Stimulated activated CD8-positive, alpha-beta memory T cell treated with anti-CD3 and anti-CD28 coated beads, Interleukin-12 subunit alpha, Interleukin-12 subunit beta, amount 100 ng/mL, for 24 hours (primary cell): Measurements from ENCODE around the gene LRRC63.
"Not testable (repeated sequence)": the region's sequence is repeated elsewhere in the genome, so short reads cannot be mapped to it uniquely, and the experiment has no call there.

Experiments
- DNase-seq: peaks from one replicate; pipeline ENCODE4 v3.0.0-alpha.2; 2020; ENCODE audit errors: extremely low read depth

LRRC63 gene

DNA sequence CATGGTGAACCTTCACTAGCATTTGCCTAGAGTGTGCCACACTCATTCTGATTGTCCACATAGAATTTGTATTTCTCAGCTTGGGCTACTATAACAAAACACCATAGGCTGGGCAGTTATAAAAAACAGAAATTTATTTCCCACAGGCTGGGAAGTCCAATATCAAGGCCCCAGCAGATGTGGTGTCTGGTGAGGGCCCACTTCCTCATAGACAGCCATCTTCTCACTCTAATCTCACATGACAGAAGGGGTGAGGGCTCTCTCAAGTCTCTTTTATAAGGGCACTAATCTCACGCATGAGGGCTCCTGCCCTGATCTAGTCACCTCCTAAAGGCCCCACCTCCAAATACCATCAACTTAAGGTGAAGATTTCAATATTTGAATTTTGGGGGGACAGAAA, 53.6 kb downstream of the LRRC63 start:
- DNase-seq: no peak

DNA sequence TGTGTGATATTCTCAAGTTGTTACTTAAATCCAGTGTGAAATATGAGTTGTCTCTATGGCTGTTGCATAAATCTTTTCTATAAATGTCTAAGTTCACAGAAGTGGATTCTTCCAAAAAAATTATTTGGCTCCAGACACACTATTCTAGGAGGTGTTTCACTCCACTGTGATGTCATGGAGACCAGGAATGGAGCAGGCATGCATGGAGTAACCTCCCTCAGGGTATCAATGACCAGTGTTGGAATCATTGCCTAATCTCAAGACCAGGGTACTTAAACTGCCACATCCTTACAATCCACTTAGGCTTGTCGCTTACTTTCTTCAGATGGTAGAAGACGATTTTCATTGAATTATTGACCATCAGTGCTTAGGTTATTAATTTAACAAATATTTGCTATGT, 55.4 kb downstream of the LRRC63 start:
- DNase-seq: no peak

DNA sequence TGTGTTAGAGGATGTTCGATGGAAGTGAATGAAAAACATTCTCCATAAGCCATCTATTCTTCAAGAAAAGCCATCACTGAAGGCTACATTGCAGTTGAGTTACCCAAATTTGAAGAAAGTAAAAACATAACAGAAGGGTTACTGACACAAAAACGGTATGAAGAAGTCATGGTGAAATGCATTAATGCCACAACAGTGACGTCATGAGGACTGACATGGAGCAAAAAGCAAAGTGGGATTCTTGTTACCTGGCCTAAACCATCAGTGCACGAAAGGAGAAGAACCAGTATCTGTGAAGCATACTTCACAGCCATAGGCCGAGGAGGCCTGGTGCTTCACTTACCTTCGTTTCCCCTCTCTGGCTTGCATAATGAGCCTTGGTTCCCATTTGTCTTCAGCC, 58.7 kb downstream of the LRRC63 start:
- no peak for DNase-seq

DNA sequence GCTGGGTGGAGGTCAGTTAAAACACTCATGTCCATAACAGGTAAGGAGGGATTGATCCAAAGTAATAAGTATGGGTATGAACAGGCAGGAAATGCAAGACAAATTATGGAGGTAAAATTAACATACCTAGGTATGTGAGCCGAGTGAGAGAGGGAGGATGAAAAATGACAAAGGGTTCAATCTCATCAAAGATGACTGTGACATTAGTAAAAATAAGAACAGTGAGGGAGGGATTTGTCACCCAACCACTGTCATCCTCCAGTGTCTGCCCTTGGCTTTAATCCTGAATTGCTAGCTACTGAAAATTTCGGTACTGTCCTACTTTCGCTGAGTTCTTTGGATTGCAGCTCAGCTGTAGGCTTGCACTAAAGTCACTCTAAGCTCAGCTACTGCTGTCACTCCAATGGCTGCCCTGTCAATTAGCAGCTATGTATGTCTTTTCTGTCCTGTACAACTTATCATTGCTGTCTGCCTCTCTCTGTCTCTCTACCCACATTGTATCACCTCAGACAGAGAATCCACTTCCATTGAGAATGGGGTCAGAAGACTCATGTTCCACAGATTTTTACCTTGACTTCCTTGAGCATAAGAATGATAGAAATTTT, 62.5 kb downstream of the LRRC63 start:
- DNase-seq: no peak

DNA sequence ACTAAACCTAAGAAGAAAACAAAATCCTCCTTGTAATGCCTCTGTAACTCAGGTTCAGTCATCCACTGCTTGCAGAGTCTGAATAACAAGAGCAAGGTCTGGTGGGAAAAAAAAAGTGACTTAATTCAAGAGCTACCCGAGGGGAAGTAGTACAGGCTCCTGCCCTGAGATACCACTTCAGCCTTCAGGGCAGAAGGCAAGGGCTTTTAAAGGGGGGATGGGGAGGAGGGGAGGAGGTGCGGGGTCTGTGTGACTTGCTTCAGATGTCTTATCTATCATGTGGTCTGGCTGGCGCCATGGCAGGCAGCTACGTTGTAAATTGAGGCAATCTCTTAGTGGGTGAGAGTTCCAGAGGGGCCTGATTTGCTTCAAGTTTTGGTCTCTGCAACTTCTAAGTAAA, 66.7 kb downstream of the LRRC63 start:
- no peak for DNase-seq

DNA sequence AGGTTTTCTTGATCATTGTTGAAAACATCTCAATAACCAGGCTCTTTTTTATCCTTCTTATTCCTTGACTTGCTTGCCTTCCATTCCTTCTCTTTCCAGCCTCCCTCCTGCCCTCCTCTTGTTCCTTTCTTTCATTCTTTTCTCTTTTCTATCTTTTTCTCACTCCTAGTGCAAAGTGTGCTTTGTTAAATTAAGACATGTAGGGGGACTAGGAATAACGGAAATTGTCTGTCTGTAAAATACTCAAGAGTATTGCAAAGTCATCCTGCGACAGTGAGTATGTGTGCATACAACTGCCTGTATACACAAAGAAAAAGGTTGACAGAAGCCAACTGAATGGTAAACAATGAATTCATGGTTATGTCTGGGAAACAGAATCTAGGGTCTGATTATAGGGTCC, 70.1 kb downstream of the LRRC63 start:
- DNase-seq: no peak

DNA sequence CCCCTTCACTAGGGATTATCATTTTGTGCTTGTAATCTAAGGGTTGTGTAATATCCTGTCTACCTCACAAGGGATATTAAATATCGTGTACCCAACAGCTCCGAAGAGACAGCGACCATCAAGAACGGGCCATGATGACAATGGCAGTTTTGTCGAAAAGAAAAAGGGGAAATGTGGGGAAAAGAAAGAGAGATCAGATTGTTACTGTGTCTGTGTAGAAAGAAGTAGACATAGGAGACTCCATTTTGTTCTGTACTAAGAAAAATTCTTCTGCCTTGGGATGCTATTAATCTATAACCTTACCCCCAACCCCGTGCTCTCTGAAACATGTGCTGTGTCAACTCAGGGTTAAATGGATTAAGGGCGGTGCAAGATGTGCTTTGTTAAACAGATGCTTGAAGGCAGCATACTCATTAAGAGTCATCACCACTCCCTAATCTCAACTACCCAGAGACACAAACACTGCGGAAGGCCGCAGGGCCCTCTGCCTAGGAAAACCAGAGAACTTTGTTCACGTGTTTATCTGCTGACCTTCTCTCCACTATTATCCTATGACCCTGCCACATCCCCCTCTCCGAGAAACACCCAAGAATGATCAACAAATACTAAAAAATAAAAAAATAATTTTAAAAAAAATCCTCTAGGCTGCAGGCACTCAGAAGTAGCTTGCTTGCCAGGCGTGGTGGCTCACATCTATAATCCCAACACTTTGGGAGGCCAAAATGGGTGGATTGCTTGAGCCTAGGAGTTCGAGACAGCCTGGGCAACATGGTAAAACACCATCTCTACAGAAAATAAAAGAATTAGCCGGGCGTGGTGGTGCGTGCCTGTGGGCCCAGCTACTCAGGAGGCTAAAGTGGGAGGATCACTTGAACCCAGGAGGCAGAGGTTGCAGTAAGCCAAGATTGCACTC, 72.4 kb downstream of the LRRC63 start:
- not testable (repeated sequence) for DNase-seq

DNA sequence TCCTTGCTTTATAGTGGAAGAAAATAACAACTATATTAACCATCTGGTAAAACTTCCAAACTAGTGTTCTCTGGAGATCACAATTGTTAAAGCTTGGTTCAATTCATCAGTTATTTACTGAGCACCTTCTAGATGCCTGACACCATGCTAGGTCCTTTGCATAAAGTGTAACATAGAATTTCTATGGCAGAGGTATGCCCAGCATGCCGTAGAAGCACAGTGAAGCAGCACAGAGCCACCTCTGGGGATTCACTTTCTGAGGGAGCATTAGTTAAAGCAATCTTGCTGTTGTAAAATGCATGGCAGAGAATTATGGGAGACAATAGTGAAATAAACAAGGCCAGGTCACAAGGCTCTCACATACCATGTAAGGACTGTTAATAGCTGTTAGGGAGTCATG, 75.2 kb downstream of the LRRC63 start:
- DNase-seq: no peak

DNA sequence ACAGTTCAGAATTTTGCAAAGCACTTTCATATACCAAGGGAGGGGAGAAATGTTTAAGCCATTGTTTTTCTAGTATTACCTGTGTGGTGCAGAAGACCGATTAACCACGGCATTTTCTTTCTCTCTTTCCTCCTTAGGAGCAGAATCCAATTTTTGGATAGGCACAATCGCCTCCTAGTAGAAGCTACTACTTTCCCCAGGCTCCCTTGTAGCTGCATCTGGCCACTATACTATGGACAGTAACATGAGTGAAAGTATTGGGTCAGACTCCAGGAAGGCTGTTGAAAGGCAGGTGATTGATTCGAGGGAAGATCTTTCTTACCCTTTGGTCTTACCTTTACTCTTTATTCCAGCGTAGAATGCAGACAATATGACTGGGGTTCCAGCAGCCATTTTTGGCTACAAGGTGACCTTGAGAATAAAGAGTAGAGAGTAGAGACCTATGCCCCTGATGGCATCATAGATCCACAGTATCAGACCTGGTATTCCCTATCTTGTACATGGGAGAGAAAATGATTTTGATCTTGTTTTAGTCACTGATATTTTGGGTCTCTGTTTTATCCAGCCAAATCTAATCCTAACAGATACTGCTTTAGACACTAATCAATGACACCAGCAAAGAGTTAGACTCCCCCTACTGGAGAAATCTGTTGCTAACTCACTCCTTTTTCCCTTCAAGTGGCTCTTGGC, 77.0 kb downstream of the LRRC63 start:
- DNase-seq: no peak

DNA sequence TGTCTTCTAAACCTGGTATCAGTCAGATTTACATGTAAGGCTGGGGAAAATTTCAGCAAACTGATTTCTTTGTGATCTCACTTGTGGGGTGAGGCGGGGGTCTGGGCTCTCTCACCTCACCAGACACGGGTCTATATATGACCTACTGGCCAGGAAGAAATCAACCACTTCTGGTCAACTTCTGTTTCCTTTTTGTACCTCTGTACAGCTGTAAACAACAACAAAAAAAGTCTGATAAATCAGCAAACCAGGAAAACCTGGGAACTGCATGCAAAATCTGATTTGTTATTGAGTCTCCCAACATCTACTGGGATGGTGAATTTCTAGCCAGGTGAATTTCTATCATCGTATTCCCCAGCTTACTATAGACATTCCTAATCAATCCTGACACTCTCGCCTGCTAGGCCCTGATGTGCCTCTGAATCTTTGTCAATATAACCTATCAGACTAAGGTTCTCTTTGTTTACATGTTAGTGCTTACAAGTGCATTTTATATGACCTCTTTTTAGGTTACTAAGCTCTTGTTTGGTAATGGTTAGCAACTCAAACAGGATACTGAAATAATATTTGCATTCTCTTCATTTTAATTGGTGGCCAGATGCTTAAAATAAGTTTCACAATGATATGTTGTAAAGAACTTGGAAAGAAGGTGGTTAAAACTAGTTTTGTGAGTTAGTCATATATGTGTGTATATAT, 77.7 kb downstream of the LRRC63 start:
- DNase-seq: no peak

DNA sequence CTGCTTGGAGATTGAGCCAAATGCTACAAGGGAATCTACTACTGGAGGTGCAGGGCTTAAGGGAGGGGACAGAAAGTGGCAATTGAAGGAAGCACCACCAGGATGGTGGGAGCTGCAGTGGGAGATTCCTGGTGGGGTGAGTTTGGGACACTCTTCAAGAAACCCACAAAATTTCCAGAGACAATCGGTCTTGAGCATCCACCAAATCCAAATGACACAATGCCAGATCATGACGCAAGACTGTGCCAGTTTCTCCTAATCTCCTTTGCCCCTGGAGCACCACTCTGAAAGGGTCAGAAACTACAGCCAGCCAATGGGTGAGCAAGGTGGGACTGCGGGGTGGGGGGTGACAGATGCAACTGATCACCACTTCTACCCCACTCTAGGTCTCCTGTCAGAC, 78.7 kb downstream of the LRRC63 start:
- DNase-seq: no peak

DNA sequence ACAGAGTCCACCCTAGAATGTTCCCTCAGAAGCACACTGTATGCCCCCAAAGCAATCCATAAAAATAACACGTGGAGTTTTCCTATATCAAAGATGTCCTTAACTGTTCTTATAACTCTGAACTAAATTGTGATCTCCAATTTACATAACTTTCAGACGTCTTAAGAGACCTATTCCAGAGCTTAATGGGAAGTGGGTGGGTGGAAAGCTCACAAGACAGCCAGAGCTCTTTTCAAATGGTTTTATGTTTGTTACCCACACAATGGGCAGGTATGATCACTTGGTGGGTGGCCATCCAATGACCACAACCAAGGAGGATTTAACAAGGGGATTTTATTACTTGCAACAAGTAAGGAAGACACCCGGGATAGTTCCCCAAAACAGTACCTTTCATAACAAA, 81.7 kb downstream of the LRRC63 start:
- no peak for DNase-seq

DNA sequence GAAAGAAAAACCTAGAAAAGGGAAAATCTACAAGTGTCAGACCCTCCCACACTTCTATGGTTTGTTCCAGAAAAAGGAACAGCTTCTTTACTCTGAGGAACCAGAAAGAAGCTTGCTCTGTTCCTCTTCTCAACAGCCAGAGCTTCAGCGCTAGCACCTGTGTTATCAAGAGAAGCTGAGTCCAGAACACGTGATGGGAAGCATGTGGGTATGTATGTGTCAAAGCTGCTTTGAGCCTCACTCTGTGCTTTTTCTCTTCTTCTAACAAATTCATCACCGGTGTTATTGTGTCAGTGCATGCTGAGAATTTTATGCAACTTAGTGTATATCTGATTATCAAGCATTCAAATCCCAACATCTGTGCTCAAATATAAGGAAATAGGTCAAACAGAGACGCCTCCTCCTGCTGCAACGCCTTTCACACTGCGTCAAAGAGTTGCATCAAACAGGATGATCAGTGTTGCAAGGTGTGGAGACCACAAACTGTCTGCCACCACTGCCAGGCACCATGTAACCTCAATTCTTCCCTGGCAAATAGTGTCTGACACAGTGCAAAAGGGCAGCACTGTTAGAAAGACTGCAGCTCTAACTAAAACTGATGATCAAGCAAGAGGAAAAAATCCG, 83.9 kb downstream of the LRRC63 start:
- peak; percentile 10 for DNase-seq

DNA sequence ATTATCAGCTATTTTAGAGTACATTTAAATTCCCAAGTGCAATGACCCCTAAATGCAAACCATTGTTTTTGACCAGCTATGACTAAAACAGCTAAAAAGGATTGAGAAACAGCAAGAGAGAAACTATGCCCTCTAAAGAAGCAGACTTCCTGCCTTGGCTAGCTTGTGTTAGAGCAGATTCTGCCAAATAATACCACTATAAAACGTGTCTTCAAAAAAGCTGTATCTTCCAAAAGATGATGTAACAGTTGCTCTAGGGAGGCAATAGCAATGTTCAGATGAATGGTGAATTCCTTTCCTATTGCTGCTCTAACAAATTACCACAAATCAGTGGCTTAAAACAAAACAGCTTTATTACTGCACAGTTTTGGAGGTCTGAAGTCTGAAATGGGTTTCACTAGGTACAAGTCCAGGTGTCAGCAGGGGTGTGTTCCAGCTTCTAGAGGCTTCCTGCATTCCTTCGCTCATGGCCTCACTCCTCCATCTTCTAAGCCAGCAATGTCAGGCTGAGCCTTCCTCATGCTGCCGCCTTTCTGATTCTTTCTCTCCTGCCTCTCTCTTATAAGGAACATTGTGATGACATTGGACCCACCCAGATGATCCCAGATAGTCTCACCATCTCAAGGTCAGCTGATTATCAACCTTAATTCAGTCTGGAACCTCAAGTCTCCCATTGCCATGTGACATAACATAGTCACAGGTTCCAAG, 84.5 kb downstream of the LRRC63 start:
- DNase-seq: no peak

DNA sequence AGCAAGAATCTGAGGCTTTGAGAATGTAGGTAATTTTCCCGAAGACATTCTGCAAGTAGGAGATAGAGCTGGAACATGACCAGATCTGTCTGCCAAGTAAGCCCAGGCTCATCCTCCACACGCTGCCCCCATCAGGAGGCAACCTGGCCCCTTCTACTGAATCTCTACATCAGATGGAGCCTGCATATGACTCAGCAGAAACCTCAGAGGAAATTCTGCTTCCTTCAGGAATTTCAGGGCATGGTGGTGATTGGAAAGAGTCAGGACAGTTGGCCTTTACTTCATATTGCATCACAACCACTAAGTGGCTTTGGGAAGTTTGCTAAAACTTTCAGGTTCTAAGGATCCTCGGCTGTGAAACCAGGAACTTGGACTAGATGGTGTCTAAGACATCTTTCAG, 85.2 kb downstream of the LRRC63 start:
- no peak for DNase-seq

DNA sequence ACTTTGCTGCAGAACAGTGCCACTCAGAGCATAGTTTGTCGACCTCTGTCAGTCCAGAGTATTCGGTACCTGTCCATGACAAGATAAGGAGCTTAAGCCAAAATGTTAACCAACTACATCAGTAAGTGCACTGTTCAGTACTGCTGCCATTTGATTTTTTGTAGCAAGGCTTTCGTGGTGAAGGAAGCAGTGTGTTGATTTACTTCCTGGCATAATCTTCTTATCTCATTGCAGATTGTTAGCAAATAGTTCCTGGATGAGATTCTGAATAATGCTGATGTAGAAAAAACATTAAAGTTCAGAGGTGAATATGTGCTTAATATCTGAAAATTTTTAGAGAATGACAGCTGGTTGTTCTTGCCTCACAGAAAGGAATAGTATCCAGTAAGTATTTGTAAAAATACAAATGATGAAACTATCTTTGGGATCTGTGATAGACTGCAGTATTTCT, 85.7 kb downstream of the LRRC63 start:
- DNase-seq: no peak

DNA sequence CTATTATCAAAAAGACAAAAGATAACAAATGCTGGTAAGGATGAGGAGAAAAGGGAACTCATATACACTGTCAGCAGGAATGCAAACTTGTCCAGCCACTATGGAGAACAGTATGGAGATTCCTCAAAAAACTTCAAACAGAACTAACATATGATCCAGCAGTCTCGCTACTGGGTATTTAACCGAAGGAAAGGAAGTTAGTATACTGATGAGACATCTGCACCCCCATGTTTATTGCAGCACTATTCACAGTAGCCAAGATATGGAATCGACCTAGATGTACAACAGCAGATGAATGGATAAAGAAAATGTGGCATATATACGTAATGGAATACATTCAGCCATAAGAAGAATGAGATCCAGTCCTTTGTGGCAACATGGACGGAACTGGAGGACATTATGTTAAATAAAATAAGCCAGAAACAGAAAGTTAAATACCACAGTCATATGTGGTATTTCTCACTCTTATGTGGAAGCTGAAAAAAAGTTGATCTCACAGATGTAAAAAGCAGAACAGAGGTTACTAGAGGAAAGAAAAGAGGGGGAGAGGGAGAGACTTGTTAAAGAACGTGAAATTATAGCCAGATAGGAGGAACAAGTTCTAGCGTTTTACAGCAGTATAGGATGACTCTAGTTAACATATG, 92.1 kb downstream of the LRRC63 start:
- no peak for DNase-seq

DNA sequence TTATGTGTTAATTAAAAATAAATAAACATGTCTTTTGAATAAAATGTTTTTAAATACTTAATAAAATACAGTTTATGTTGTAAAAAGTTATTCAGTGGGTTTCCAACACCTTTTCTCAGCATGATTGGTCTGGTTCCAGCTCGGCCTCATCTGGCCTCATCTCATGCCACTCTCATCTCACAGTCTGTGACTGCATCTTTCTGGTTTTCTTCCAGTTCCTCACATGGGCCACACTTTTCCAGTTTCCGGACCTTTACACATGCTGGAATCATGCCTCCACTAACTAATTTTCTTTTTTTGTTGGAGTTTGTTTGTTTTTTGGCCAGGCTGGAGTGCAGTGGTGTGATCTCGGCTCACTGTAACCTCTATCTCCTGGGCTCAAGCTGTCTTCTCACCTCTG, 92.8 kb downstream of the LRRC63 start:
- no peak for DNase-seq

DNA sequence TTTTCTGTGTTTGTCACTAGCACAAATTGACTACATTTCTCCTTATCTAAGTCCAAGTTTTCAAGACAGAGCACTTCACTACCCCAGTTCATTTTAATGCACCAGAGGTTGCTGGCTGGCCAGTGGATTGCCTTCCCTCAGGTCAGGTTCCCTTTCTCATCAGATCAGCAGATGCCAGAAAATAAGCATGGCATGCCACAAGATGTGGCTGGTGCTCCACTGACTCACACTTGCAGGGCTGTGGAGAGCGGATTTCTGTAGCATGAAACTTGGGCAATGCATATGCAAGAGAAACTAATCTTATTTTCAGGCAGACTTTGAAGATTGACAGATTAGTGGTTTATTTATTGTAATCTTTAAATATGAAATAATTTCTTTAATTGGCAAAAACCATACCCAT, 95.8 kb downstream of the LRRC63 start:
- no peak for DNase-seq

DNA sequence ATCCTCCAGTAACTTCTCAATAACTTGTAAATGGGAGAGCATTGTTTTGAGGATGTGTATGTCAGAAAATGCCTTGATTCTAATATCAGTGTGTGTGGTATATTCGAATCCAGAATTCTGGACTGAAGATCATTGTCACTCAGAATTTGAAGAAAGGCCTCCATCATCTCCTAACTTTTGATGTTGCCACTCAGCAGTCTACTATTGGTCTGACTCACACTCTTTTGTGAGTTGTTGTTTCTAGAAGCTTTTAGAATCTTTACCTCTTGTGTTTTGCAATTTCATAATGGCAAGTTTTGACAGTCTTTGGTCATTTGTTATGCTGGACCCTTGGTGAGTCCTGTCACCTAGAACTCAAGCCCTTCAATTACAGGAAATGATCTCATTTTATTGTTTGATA, 98.3 kb downstream of the LRRC63 start:
- no peak for DNase-seq

DNA sequence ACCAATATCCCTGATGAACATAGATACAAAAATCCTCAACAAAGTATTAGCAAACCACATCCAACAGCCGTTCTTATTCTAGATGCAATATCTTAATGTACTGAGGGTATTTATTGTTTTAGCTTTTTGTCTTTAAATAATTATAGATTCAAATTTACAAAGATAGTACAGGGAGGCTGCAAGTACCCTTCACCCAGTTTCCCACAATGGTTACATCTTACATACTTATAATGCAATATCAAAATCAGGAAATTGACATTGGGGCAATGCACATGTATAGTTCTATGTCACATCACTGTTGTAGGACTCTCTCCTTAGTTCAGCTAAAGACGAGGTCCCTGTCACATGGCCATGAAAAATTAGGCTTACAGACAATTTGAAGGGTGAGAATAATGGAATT, 99.5 kb downstream of the LRRC63 start:
- no peak for DNase-seq
